ENCODE measurements around the gene TTC33. TPM values are rescaled to one million over a fixed set of nuclear protein-coding genes. Genes with fewer than 3 reads are reported as not detected.

Gene TTC33
- total and polyA plus RNA-seq, 2 of the 4 experiments (the other 2 are of a cell fraction): 3.1 to 8.1 TPM

- no peak overlapping the region for H2AFZ ChIP-seq (replicated peaks; ENCODE audit: low read length, poor library complexity)
- in situ Hi-C loops (cut with MboI; ENCODE audit: low sequenced_read_pairs): no loop called here
These were observed 258.2 kb downstream of the TTC33 start for GRCh38 chr5:40497573-40497972.

More at GRCh38 chr5:40497573-40497972, 258.2 kb downstream of the TTC33 start:
- Histone ChIP-seq H3K9ac (ENCODE audit: low read depth, low read length) (no peak overlapping the region), H3K4me2 (ENCODE audit: low read depth, low read length) (no peak overlapping the region), H3K4me1 (ENCODE audit: control insufficient read depth, insufficient read depth, low read length) (no peaks in the 10 kb centered on the region), H3K36me3 (ENCODE audit: control insufficient read depth, insufficient read depth, low read length) (no peaks in the 10 kb centered on the region), H2AK9ac (replicated peaks; ENCODE audit: low read depth, low read length, poor library complexity) (no peak overlapping the region), H3K14ac (replicated peaks; ENCODE audit: low read depth, low read length) (peak overlapping the region; percentile 36; the same call in 1 of the 2 replicates), H3K23ac (ENCODE audit: low read depth, low read length) (no peak overlapping the region), H3K79me1 (ENCODE audit: low read depth in 1 of 2, low read length in 2 of 2) (no peaks in the 10 kb centered on the region), H2BK20ac (ENCODE audit: low read depth, low read length) (no peak overlapping the region; the same call in 1 of the 2 replicates), H3K27ac (ENCODE audit: insufficient read depth, low read length) (no peak overlapping the region), H4K20me1 (ENCODE audit: insufficient read depth, low read length) (no peaks in the 10 kb centered on the region), H4K91ac (ENCODE audit: insufficient read depth, low read depth, low read length) (no peak overlapping the region), H3K9me1 (ENCODE audit: insufficient read depth, low read length) (peaks cover 2% of the 10 kb centered on the region; the same call in 1 of the 2 replicates), H3K9me3 (ENCODE audit: control insufficient read depth, insufficient read depth, low read length) (no peaks in the 10 kb centered on the region), H2AK5ac (ENCODE audit: low read depth, low read length) (no peak overlapping the region), H3K56ac (ENCODE audit: extremely low read depth, insufficient read depth, low read length) (no peak overlapping the region), H3K27me3 (ENCODE audit: control insufficient read depth, insufficient read depth, low read length) (no peaks in the 10 kb centered on the region), H3K18ac (ENCODE audit: low read depth, low read length) (no peak overlapping the region), H2BK120ac (ENCODE audit: low read depth, low read length) (no peak overlapping the region), H3K4ac (ENCODE audit: low read depth, low read length) (no peak overlapping the region), H4K5ac (ENCODE audit: low read depth, low read length) (no peak overlapping the region), H2BK5ac (ENCODE audit: low read depth, low read length, poor library complexity, severe bottlenecking) (no peak overlapping the region), H2BK15ac (ENCODE audit: low read depth, low read length) (no peak overlapping the region), H3K4me3 (ENCODE audit: insufficient read depth, low read depth, low read length) (no peak overlapping the region), H4K8ac (ENCODE audit: low read depth in 2 of 2, low read length in 2 of 2) (no peak overlapping the region)
- no peak for ATAC-seq (ENCODE audit: low read depth)
- WGBS, 2 experiments (ENCODE audit: extremely low coverage in 2 of 2, insufficient read length in 1 of 2): no CpG with 5 or more reads among the region's 1 CpG
- intact Hi-C loops (cut with micrococcal nuclease): no loop called here
- BruUV-seq (replicated peaks): no TSS peak
- CTCF ChIA-PET: no interaction called here
- POLR2A ChIA-PET (ENCODE audit: unreplicated experiment): no interaction called here
- dilution Hi-C loops (cut with HindIII; ENCODE audit: low sequenced_read_pairs, unreplicated experiment): no loop called here
- no peak for TF ChIP-seq CHD1 (IDR thresholded peaks at IDR 0.05; ENCODE audit: low read depth, low read length)
- no peak for TF ChIP-seq POLR2A (IDR thresholded peaks at IDR 0.05; ENCODE audit: low read depth, low read length)
- no peak for TF ChIP-seq MAZ (IDR thresholded peaks at IDR 0.05; ENCODE audit: borderline replicate concordance, low read depth, low read length)
- TF ChIP-seq CEBPB (IDR thresholded peaks at IDR 0.05; ENCODE audit: low read depth, low read length): no peak
- TF ChIP-seq FOS (IDR thresholded peaks at IDR 0.05; ENCODE audit: low read depth, low read length): no peak
- TF ChIP-seq ELK1 (IDR thresholded peaks at IDR 0.05; ENCODE audit: borderline replicate concordance, low read depth, low read length): no peak
- TF ChIP-seq CTCF (conservative IDR thresholded peaks at IDR 0.05; ENCODE audit: low read depth, low read length): no peak
- no peak for TF ChIP-seq MXI1 (IDR thresholded peaks at IDR 0.05; ENCODE audit: borderline replicate concordance, low read depth, low read length)
- TF ChIP-seq RCOR1 (IDR thresholded peaks at IDR 0.05; ENCODE audit: insufficient replicate concordance, low read length): no peak
- TF ChIP-seq RFX5 (IDR thresholded peaks at IDR 0.05; ENCODE audit: low read depth, low read length): no peak
- TF ChIP-seq USF2 (IDR thresholded peaks at IDR 0.05; ENCODE audit: low read depth, low read length): no peak
- DNase-seq: peak; percentile 65

All from IMR-90 (cell line).